Measurements from ENCODE around the gene CDC42BPG. TPM values are rescaled to one million over a fixed set of nuclear protein-coding genes. Genes with fewer than 3 reads are reported as not detected.
A peak's percentile ranks its signal among the peaks of the same experiment; 100 is the strongest.
"Not testable (repeated sequence)": the region's sequence is repeated elsewhere in the genome, so short reads cannot be mapped to it uniquely, and the experiment has no call there.

Gene CDC42BPG
- total RNA-seq, 1 donor from 2014 or later, result 37.1 TPM

GRCh38 chr11:64835616-64836447 is 8.6 kb downstream of the CDC42BPG start:
- DNase-seq (ENCODE audit: low spot score), result no peak

GRCh38 chr11:64834723-64835615 is 9.5 kb downstream of the CDC42BPG start:
- no peak for DNase-seq (ENCODE audit: low spot score)

DNA sequence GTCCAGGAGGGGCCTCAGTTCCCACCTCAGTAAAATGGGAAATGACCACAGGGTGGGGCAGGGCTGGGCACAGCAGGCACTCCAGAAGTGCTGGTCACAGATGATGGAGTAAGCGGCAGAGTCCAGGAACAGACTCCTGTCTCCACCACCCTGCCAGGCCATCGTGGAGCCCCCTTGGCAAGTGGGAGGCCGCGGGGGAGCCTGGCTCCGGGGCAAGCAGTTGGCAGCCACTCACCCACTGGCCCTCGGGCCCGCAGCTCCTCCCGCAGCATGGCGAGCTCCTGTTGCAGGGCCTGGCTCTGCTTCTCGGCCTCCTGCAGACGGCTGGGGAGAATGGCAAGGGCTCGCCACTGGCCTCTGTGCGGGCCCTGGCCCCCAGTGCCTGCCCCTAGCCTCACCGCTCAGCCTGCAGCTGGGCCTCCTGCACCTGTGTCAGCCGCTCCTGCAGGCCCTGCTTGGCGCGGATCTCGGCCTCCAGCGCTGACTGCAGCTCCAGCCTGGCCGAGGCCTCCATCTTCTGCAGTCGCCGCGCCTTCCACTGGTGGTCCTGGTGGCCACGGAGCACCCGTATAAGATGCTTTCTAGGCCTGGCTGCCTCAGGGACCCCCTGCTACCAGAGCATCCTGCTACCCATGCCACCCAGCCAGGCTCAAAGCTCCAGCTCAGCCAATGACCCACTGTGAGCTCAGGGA is 10.3 kb downstream of the CDC42BPG start:
- DNase-seq (ENCODE audit: low spot score), result no peak

DNA sequence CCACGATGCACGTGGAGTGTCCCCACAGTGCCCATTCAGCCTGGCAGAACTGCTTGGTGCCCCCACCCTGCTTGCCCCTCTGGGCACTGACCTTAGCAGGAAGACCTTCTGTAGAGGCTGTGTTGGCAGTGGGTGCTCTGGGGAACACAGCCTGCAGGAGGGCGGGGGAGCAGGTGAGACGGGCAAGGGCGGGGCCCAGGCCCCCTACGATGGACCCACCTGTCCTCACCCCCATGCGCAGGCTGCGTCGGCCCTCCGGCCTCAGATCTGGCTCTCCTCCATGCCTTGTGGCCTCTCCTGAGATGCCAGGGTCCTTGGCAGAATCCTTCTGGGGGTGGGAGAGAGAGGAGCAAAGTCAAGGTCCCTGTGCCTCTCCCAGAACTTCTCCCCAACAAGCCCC is 10.9 kb downstream of the CDC42BPG start:
- no peak for DNase-seq (ENCODE audit: low spot score)

- no peak for DNase-seq (ENCODE audit: low spot score)
These were observed 11.3 kb downstream of the CDC42BPG start for GRCh38 chr11:64833198-64833502.

DNA sequence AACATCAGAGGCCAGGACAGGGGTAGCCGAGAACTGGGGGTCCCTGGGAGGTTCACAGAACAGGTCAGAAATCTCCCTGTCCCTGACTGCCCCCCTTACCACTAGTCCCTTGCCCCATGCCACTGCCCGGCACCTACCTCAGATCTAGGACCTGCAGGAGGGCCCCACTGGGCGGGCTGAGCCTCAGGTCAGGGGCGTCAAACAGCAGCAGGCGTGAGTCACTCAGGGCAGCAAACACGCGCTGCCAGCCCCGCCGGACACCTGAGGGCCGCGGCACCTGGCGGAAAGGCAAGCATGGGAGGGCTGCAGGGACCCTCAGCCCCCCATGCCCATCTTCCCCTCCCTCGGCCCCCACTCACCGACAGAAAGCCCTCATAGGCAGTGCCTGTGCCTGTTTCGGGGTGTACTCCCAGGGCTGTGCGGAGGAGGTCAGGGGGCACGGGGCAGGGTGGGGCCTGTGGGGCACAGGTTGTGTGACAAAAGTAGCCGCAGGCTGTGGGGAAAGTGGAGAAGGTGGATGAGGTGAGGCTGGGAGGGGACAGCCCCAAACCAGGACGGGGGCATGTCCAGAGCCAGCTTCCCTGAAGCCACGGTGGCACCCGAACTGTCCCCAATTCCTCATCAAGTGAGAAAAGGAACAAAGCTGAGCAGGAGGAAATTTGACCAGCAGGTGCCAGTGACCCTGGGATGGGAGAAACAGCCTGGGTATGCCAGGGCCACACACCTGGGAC is 11.8 kb downstream of the CDC42BPG start:
- DNase-seq (ENCODE audit: low spot score), result no peak

DNA sequence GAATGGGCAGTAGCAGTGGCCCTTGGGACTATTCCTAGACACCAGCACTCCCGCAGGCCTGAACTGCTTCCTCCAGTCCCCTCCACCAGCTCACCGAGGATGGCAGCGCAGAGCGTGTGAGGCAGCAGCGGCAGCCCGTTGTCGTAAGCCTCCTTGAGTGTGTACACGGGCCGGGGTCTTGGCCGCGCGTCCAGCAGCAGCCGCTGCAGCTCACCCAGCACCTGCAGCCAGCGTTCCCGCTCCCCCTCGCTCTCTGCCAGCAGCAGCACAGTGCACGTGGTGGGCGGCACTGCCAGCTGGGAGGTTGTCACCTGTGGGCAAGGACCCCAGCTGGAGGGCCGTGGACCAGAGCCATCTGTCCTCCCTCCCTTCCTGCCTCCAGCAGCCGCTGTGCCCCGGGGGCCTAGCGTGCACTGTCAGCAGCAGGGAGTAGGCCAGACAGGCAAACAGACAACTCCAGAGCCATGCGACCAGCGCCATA is 13.0 kb downstream of the CDC42BPG start:
- no peak for DNase-seq (ENCODE audit: low spot score)

DNA sequence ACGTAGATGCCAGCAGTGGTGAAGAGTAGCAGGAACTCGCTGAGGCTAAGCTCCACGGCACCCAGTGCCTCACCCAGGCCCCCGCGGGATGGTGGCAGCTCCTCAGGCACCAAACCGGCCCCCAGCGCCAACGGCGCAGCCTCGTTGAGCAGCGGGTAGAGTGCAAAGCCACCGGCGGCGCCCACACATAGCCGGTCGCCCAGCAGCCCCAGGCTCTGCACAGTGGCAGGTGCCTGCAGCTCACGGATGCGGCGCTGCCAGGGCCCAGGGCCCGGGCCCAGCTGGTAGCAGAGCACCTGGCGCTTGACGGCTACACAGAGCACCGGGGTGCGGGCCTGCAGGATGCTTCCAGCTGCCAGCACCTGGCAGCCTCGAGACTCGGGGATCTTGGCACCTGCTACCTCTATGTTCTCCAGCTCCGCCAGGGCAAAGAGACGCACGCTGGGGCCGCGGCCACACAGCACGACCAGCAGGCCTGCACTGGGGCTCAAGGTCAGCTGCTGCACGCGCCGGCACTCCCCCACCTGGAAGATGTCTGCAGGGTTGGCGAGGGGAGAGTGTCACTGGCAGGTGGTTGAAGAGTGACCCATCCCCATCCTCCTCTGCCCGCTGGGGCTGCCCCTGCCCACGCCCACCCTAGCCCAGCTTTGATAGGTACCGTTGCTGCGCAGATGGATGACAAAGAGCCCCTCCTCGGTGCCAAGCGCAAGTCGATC is 14.8 kb downstream of the CDC42BPG start:
- no peak for DNase-seq (ENCODE audit: low spot score)

GRCh38 chr11:64827451-64827839 is 17.0 kb downstream of the CDC42BPG start:
- no peak for DNase-seq (ENCODE audit: low spot score)

DNA sequence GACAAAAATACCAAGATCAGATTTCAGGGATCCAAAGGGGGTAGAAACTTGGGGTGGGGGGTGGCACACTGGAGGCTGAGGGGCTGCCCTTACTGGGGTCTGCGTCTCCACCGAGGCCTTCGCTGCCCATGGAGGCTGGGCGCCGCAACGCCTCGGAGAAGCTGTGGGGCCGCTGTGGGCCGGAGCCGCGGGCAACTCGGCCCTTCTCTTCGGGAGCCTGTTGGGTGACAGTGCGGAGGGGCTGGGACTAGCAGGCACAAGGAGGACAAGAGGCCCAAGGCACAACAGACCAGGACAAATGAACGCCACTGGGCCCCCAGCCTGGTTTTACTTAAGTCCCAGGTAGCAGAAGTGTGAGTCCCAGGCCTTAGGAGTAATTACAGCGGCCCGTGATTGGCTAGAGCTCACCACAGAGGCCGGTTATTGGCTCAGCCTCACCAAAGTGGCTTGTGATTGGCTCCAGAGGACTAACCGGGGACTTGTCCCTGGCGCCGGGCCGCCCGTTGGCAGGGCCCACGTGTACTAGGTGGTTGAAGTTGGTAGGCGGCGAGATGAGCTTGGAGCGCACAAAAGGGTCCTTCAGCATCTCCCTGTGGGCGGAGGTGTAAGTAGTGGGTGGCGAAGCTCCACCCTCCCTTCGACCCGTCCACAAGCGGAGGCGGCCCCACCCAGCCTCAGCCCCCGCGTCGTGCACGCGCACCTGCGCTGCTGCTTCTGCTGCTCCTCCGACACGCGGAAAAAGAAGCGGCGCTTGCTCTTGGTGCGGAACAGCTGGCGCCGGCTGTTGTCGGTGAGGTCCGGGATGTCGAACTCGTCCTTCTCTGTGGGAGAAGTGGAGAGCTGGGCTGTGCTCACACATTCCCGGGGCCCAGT is 17.6 kb downstream of the CDC42BPG start:
- no peak for DNase-seq (ENCODE audit: low spot score)

DNA sequence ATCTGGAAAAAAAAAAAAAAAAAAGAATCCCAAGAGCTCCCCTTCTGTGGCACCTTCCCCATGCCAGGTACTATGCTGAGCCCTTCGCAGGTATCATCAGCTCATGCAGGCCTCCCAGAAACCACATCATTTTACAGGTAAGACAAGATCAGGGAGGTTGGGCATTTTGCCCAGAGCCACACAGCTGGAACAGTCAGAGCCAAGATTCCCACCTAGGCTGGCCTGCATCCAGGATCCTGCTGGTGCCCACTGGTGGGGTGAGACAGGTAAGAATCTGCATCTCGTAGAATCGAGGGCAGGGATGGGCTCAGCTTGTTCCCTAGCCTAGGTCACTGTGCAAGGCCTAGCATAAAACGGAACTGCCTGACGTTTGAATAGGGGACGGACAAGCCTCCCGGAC is 18.4 kb downstream of the CDC42BPG start:
- DNase-seq (ENCODE audit: low spot score), result no peak

GRCh38 chr11:64823568-64824119 is 20.8 kb downstream of the CDC42BPG start:
- no peak for DNase-seq (ENCODE audit: low spot score)

GRCh38 chr11:64817476-64817875 is 27.0 kb downstream of the CDC42BPG start:
- no peak for DNase-seq (ENCODE audit: low spot score)

DNA sequence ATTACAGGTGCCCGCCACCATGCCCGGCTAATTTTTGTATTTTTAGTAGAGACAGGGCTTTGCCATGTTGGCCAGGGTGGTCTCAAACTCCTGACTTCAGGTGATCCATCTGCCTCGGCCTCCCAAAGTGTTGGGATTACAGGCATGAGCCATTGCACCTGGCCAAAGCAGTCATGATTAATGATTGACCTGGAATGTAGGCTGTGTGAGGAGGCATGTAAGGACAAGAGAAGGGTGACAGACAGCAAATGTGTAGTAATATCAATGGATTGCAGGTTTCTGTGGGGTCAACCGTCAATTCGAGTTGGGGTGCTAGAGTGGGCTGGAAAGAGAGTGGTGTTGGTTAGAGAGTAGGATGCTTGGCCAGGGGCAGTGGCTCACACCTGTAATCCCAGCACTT is 29.0 kb downstream of the CDC42BPG start:
- DNase-seq (ENCODE audit: low spot score), result not testable (repeated sequence)

DNA sequence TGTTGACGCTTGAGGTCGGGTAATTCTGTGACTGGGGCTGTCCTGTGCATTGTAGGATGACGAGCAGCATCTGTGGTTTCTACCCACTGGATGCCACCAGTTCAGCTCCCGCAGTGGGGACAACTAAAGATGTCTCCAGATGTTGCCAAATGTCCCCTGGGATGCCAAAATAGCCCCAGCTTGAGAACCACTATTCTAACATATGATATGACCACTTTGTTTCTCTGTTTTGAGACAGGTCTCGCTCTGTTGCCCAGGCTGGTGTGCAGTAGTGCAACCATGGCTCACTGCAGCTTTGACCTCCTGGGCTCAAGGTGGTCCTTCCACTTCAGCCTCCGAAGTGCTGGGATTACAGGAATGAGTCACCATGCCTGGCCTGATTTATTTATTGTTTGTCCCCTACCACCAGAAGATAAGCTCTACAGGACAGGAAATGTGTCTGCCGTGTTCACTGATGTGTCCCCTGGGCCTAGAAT is 29.7 kb downstream of the CDC42BPG start:
- DNase-seq (ENCODE audit: low spot score), result no peak

DNA sequence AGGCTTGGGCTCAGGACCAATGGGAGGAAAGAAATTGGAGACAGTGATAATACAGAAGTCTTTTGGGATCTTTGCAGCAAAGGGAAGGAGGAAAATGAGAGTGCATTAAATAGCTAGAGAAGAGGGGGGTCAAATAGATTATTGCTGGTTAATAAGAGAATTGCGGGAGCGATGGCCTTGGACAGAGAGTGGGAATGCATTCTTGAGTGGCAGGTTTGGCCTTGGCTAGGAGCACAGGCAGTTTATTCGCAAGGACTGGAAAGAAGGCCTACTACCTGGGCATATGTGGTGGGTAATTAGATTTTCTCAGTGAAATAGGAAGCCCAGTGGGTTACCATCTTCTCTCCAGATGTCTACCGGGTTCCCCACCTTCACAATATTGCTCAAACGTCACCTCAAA is 30.6 kb downstream of the CDC42BPG start:
- DNase-seq (ENCODE audit: low spot score), result no peak

GRCh38 chr11:64810891-64811272 is 33.6 kb downstream of the CDC42BPG start:
- DNase-seq (ENCODE audit: low spot score), result peak; percentile 24

- peak; percentile 96 for DNase-seq (ENCODE audit: low spot score)
These were observed 34.1 kb downstream of the CDC42BPG start, which contains the start of gene MEN1 for GRCh38 chr11:64810271-64810890. Gene MEN1, minus strand, starts transcription at chr11:64810551. Its CDS starts 442 bp downstream, at chr11:64810109.

GRCh38 chr11:64809781-64810241 is 34.6 kb downstream of the CDC42BPG start:
- DNase-seq (ENCODE audit: low spot score), result no peak
